ENCODE measurements around the gene GRAMD1B.

The GRAMD1B gene

GRCh38 chr11:123580137-123580536, 150.1 kb downstream of the GRAMD1B start:
- no CpG with 5 or more reads among the region's 6 CpGs for whole genome bisulfite sequencing (ENCODE audit: extremely low coverage, insufficient coverage, low lambda C conversion rate)

DNA sequence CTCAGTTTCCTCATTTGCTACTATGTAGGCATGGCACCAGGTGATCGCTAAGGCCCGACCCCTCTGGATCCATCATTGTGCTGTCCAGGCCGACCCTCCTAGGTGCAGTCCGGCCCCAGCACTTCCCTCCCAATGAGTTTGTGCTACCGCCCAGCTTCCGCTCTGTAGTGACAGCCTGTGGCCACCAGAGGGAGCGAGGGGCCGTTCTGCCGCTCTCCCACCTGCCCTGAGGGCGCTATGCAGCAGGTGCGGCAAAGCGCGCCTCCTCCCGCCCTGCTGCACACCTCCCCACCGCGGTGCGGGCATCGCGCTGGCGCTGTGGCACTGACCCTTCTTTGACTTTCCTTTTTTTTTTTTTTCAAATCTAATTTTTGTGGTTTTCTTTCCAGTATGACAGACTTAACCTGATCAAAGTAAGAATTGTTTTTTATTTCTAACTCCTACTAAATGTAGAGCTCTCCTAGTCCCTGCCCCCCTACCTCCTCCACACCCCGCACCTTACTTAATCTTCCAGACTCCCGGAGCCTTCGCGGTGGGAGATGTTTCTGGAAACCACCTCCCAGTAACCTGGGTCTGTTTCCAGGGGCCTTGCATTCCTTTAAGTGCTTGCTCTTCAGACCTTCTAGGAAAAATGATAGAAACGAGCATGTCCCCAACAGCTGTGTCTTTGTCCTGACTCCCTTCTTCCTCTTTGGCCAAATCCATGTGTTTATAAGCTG, 150.6 kb downstream of the GRAMD1B start:
- H3K27ac ChIP-seq (ENCODE audit: low read depth, low read length) = no peak overlapping the region
- DNase-seq = peak; percentile 80

More at GRCh38 chr11:123580137-123580536, 150.1 kb downstream of the GRAMD1B start:
- no peaks in the 10 kb centered on the region for H3K79me2 ChIP-seq (ENCODE audit: control insufficient read depth, insufficient read depth, low read length)
- H2AK5ac ChIP-seq (ENCODE audit: low read length) = no peak overlapping the region
- no peak overlapping the region for H2BK5ac ChIP-seq (ENCODE audit: low read length)
- no peaks in the 10 kb centered on the region for H3K79me1 ChIP-seq (ENCODE audit: low read length)
- H3K9ac ChIP-seq (ENCODE audit: low read length) = no peak overlapping the region
- no peak overlapping the region for H3K56ac ChIP-seq (ENCODE audit: low read length)
- no peaks in the 10 kb centered on the region for H3K36me3 ChIP-seq (ENCODE audit: control insufficient read depth, insufficient read depth, low read length)
- H3K23ac ChIP-seq (ENCODE audit: low read length) = no peak overlapping the region
- H4K8ac ChIP-seq (ENCODE audit: low read depth, low read length) = no peak overlapping the region
- H3K27ac ChIP-seq (ENCODE audit: low read depth, low read length) = no peak overlapping the region
- no peak overlapping the region for H3K18ac ChIP-seq (ENCODE audit: low read length)
- H3K4me1 ChIP-seq (ENCODE audit: control insufficient read depth, low read depth, low read length) = no peaks in the 10 kb centered on the region
- H3K4ac ChIP-seq (ENCODE audit: low read depth, low read length) = no peak overlapping the region
- H2BK120ac ChIP-seq (ENCODE audit: low read depth, low read length) = no peak overlapping the region
- H4K5ac ChIP-seq (ENCODE audit: low read length) = no peak overlapping the region
- no peak for DNase-seq
- H3K27me3 ChIP-seq (ENCODE audit: insufficient read depth, low read length, poor library complexity) = no peaks in the 10 kb centered on the region
- no peak overlapping the region for H3K4me3 ChIP-seq (ENCODE audit: low read length)
- no peak overlapping the region for H2BK15ac ChIP-seq (replicated peaks; ENCODE audit: low read depth)
- H3K4me2 ChIP-seq (ENCODE audit: low read length) = no peak overlapping the region

DNA sequence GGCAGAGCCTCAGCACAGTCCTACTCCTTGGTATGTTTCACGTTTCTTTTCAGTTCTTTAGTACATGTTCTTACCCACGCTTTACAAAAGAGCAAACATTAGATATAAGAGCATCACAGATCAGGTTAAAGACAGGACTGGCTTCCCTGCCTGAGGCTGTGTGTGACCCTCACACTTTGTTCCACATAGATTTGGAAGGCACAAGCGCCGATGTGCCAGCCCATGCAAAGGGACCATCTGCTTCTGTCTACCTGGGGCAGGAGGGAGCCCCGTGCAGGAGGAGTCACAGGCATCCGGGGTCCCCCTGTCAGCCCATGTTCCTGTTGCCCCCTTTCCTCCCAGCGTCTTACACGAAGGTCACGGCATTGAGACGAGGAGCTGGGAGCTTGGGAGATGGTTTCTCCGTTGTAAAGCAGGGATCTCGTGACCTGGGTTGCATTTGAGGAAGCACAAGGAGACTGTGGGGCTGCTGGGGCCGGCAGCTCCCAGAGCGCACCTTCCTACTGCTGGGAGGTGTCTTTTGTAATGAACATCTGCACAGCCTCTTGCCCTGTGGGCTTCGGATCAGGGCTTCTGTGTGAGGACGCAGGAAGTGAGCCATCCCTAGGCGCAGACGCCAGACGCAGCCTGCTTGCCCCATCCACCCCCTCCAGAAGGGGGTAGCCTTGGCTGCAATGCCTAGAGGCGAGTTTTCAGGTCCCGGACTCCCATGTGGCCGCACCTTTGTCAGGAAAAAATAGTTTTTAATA, 151.8 kb downstream of the GRAMD1B start:
- Histone ChIP-seq H2BK5ac (ENCODE audit: low read length) (no peak overlapping the region), H3K4me1 (ENCODE audit: control insufficient read depth, low read depth, low read length) (no peaks in the 10 kb centered on the region), H3K4ac (ENCODE audit: low read depth, low read length) (no peak overlapping the region), H3K18ac (ENCODE audit: low read length) (no peak overlapping the region), H3K9ac (ENCODE audit: low read length) (no peak overlapping the region), H3K4me3 (ENCODE audit: low read length) (no peak overlapping the region), H3K27ac (ENCODE audit: low read depth, low read length) (no peak overlapping the region), H3K36me3 (ENCODE audit: control insufficient read depth, insufficient read depth, low read length) (no peaks in the 10 kb centered on the region), H2BK15ac (replicated peaks; ENCODE audit: low read depth) (no peak overlapping the region), H4K5ac (ENCODE audit: low read length) (no peak overlapping the region), H3K56ac (ENCODE audit: low read length) (no peak overlapping the region), H2BK120ac (ENCODE audit: low read depth, low read length) (no peak overlapping the region), H3K27me3 (ENCODE audit: insufficient read depth, low read length, poor library complexity) (no peaks in the 10 kb centered on the region), H2AK5ac (ENCODE audit: low read length) (no peak overlapping the region), H3K79me1 (ENCODE audit: low read length) (no peaks in the 10 kb centered on the region), H4K8ac (ENCODE audit: low read depth, low read length) (no peak overlapping the region), H3K4me2 (ENCODE audit: low read length) (no peak overlapping the region), H3K79me2 (ENCODE audit: control insufficient read depth, insufficient read depth, low read length) (no peaks in the 10 kb centered on the region), H3K23ac (ENCODE audit: low read length) (no peak overlapping the region)
- no CpG with 5 or more reads among the region's 22 CpGs for WGBS (ENCODE audit: extremely low coverage, insufficient coverage, low lambda C conversion rate)
- no peak for DNase-seq

More for the DNA sequence above, 150.6 kb downstream of the GRAMD1B start:
- no peak overlapping the region for H3K23ac ChIP-seq (ENCODE audit: low read length)
- H4K8ac ChIP-seq (ENCODE audit: low read depth, low read length) = no peak overlapping the region
- H3K4ac ChIP-seq (ENCODE audit: low read depth, low read length) = no peak overlapping the region
- H2BK15ac ChIP-seq (replicated peaks; ENCODE audit: low read depth) = no peak overlapping the region
- H3K4me3 ChIP-seq (ENCODE audit: low read length) = no peak overlapping the region
- H3K56ac ChIP-seq (ENCODE audit: low read length) = no peak overlapping the region
- no peak overlapping the region for H2BK120ac ChIP-seq (ENCODE audit: low read depth, low read length)
- no peak overlapping the region for H3K4me2 ChIP-seq (ENCODE audit: low read length)
- H3K79me1 ChIP-seq (ENCODE audit: low read length) = no peaks in the 10 kb centered on the region
- H2AK5ac ChIP-seq (ENCODE audit: low read length) = no peak overlapping the region
- H4K5ac ChIP-seq (ENCODE audit: low read length) = no peak overlapping the region
- H3K36me3 ChIP-seq (ENCODE audit: control insufficient read depth, insufficient read depth, low read length) = no peaks in the 10 kb centered on the region
- no peak overlapping the region for H2BK5ac ChIP-seq (ENCODE audit: low read length)
- no peaks in the 10 kb centered on the region for H3K4me1 ChIP-seq (ENCODE audit: control insufficient read depth, low read depth, low read length)
- no peaks in the 10 kb centered on the region for H3K27me3 ChIP-seq (ENCODE audit: insufficient read depth, low read length, poor library complexity)
- no peak overlapping the region for H3K18ac ChIP-seq (ENCODE audit: low read length)
- WGBS (ENCODE audit: extremely low coverage, insufficient coverage, low lambda C conversion rate) = no CpG with 5 or more reads among the region's 25 CpGs
- H3K79me2 ChIP-seq (ENCODE audit: control insufficient read depth, insufficient read depth, low read length) = no peaks in the 10 kb centered on the region
- no peak overlapping the region for H3K9ac ChIP-seq (ENCODE audit: low read length)

DNA sequence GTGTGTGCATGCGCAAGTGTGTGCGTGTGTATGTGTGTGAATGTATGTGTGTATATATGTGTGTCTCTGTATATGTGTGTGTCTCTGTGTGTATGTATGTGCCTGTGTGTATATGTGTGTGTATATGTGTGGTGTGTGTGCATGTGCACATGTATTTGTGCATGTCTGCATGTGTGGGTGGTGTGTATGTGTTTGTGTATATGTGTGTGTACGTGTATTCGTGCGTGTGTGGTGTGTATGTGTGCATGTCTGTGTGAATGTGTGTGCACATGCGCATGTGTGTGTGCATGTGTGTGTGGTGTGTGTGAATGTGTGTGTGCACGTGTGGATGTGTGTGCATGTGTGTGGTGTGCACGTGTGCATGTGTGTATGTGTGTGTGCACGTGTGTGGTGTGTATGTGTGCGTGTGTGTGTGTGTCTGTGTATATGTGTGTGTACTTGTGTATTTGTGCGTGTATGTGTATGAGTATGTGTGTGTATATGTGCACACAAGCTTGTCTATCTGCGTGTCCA, 153.0 kb downstream of the GRAMD1B start:
- Histone ChIP-seq H2BK15ac (replicated peaks; ENCODE audit: low read depth) (no peak overlapping the region), H3K27me3 (ENCODE audit: insufficient read depth, low read length, poor library complexity) (no peaks in the 10 kb centered on the region), H3K56ac (ENCODE audit: low read length) (no peak overlapping the region), H3K79me2 (ENCODE audit: control insufficient read depth, insufficient read depth, low read length) (no peaks in the 10 kb centered on the region), H3K4me1 (ENCODE audit: control insufficient read depth, low read depth, low read length) (no peaks in the 10 kb centered on the region), H3K9ac (ENCODE audit: low read length) (no peak overlapping the region), H3K4me3 (ENCODE audit: low read length) (no peak overlapping the region), H3K4me2 (ENCODE audit: low read length) (no peak overlapping the region), H3K18ac (ENCODE audit: low read length) (no peak overlapping the region), H3K23ac (ENCODE audit: low read length) (no peak overlapping the region), H2BK120ac (ENCODE audit: low read depth, low read length) (no peak overlapping the region), H4K8ac (ENCODE audit: low read depth, low read length) (no peak overlapping the region), H3K4ac (ENCODE audit: low read depth, low read length) (no peak overlapping the region), H3K36me3 (ENCODE audit: control insufficient read depth, insufficient read depth, low read length) (no peaks in the 10 kb centered on the region), H3K27ac (ENCODE audit: low read depth, low read length) (no peak overlapping the region), H4K5ac (ENCODE audit: low read length) (no peak overlapping the region), H3K79me1 (ENCODE audit: low read length) (no peaks in the 10 kb centered on the region), H2AK5ac (ENCODE audit: low read length) (no peak overlapping the region), H2BK5ac (ENCODE audit: low read length) (no peak overlapping the region)
- 100% methylated on average over 3 of the region's 12 CpGs for WGBS (ENCODE audit: extremely low coverage, insufficient coverage, low lambda C conversion rate)
- DNase-seq = no peak

GRCh38 chr11:123584186-123584585, 154.1 kb downstream of the GRAMD1B start:
- Histone ChIP-seq H3K79me2 (ENCODE audit: control insufficient read depth, insufficient read depth, low read length) (no peaks in the 10 kb centered on the region), H3K4me3 (ENCODE audit: low read length) (no peak overlapping the region), H4K8ac (ENCODE audit: low read depth, low read length) (no peak overlapping the region), H2BK15ac (replicated peaks; ENCODE audit: low read depth) (no peak overlapping the region), H3K36me3 (ENCODE audit: control insufficient read depth, insufficient read depth, low read length) (no peaks in the 10 kb centered on the region), H3K4me1 (ENCODE audit: control insufficient read depth, low read depth, low read length) (no peaks in the 10 kb centered on the region), H2BK120ac (ENCODE audit: low read depth, low read length) (no peak overlapping the region), H3K27ac (ENCODE audit: low read depth, low read length) (no peak overlapping the region), H3K4ac (ENCODE audit: low read depth, low read length) (no peak overlapping the region), H3K79me1 (ENCODE audit: low read length) (no peaks in the 10 kb centered on the region), H3K9ac (ENCODE audit: low read length) (no peak overlapping the region), H3K27me3 (ENCODE audit: insufficient read depth, low read length, poor library complexity) (no peaks in the 10 kb centered on the region), H2BK5ac (ENCODE audit: low read length) (no peak overlapping the region), H2AK5ac (ENCODE audit: low read length) (no peak overlapping the region), H3K56ac (ENCODE audit: low read length) (no peak overlapping the region), H3K23ac (ENCODE audit: low read length) (no peak overlapping the region), H3K18ac (ENCODE audit: low read length) (no peak overlapping the region), H3K4me2 (ENCODE audit: low read length) (no peak overlapping the region), H4K5ac (ENCODE audit: low read length) (no peak overlapping the region)
- DNase-seq = no peak
- WGBS (ENCODE audit: extremely low coverage, insufficient coverage, low lambda C conversion rate) = no CpG with 5 or more reads among the region's 4 CpGs

Data from mesendoderm (in vitro differentiated cells).